Epithelial cell of esophagus (primary cell): ENCODE data around the gene SOX12.

Experiments used
- DNase-seq: peaks from one replicate; pipeline ENCODE4 v3.0.0; 2010; ENCODE audit warnings: low read depth
- H3K4me3 ChIP-seq: 2 replicates; pipeline ENCODE4 v1.5.1; 2011; ENCODE audit warnings: mild to moderate bottlenecking, low read length, control low read depth
- CTCF ChIP-seq: IDR thresholded peaks from 2 replicates; pipeline ENCODE4 v1.5.1; 2011; ENCODE audit warnings: low read depth, mild to moderate bottlenecking, low read length, control low read depth, inconsistent platforms; ENCODE audit not compliant: insufficient read depth; ENCODE audit errors: missing control alignments

The SOX12 gene

GRCh38 chr20:311609-312008, 13.7 kb upstream of the SOX12 start:
- DNase-seq, result no peak
- no peak for TF ChIP-seq CTCF

GRCh38 chr20:312067-312466, 13.3 kb upstream of the SOX12 start:
- H3K4me3 ChIP-seq, result no peak overlapping the region
- no peak for DNase-seq
- no peak for TF ChIP-seq CTCF

More at GRCh38 chr20:311609-312008, 13.7 kb upstream of the SOX12 start:
- no peak overlapping the region for H3K4me3 ChIP-seq

GRCh38 chr20:312866-313265, 12.5 kb upstream of the SOX12 start:
- TF ChIP-seq CTCF, result no peak
- DNase-seq, result no peak
- no peak overlapping the region for H3K4me3 ChIP-seq

GRCh38 chr20:313402-313801, 11.9 kb upstream of the SOX12 start:
- no peak overlapping the region for H3K4me3 ChIP-seq
- no peak for TF ChIP-seq CTCF
- no peak for DNase-seq

GRCh38 chr20:313948-314347, 11.4 kb upstream of the SOX12 start:
- no peak for TF ChIP-seq CTCF
- H3K4me3 ChIP-seq, result no peak overlapping the region
- peak; percentile 83 for DNase-seq

- H3K4me3 ChIP-seq, result no peak overlapping the region
Measured at GRCh38 chr20:316316-317068, 8.9 kb upstream of the SOX12 start.

More at GRCh38 chr20:316316-317068, 8.9 kb upstream of the SOX12 start:
- no peak for TF ChIP-seq CTCF
- no peak for DNase-seq
